CD4-positive, alpha-beta T cell treated with Interleukin-15 for 1 hour (primary cell): Measurements from ENCODE around the gene R3HDM4.

Experiments
- DNase-seq: peaks from one replicate; pipeline ENCODE4 v3.0.0-alpha.2; 2020

Gene R3HDM4

DNA sequence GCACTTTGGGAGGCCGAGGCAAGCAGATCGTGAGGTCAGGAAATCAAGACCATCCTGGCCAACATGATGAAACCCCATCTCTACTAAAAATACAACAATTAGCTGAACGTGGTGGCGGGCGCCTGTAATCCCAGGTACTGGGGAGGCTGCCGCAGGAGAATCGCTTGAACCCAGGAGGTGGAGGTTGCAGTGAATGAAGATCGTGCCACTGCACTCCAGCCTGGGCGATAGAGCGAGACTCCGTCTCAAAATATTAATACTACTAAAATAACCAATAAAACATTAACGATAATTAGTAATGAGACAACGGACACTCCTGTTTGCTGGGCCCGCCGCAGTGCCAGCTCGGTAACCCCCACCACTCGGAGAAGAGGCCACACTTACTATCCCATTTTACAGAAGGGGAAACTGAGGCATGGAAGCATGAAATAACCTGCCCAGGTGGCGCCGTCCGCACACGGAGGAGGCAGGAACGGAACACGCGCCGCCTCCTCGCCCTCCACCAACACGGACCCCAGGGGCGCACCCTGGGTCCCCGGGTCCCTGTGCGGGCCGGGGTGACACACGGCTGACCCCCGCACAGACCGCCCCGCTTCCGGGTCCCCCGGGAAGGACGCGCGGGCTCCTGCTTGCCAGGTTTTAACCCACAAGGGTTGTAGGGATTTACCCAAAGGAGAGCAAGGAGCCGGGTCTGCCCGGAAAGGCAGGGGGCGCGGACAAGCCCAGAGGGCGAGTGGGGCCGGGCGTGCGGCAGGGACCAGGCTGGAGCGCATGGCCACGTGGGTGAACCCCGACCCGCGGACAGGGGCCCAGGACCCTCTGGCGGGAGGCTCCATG is 1.6 kb downstream of the R3HDM4 start:
- no peak for DNase-seq

DNA sequence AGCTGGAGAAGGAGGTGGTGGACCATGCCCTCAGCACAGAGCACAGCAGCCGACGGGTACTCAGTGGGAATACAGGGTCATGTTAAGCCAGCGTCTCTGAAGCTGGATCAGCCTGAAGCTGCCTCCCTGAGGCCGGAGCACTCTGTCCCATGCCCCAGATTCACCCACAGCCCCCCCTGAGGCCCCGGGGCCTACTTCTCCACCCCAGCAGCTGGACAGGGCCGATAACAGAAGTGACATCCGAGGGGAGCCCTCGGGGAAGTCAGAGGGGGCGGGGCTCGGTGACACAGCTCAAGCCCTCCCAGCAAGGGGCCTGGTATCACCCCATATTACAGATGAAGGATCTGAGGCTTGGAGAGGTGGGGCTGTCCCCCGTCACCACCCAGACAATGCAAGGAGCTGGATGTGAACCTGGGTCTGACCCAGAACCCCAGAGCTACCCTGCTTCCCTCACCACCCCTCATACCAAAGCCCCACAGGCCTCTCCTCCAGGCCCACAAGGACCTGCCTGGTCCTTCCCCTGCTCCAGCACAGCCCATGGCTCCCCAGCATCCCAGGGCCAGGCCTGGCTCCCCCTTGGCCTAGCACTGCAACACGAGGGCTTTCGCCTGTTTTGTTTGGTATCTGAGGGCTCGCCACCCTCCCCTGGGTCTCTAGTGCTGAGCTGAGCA is 5.7 kb downstream of the R3HDM4 start:
- peak; percentile 80 for DNase-seq

DNA sequence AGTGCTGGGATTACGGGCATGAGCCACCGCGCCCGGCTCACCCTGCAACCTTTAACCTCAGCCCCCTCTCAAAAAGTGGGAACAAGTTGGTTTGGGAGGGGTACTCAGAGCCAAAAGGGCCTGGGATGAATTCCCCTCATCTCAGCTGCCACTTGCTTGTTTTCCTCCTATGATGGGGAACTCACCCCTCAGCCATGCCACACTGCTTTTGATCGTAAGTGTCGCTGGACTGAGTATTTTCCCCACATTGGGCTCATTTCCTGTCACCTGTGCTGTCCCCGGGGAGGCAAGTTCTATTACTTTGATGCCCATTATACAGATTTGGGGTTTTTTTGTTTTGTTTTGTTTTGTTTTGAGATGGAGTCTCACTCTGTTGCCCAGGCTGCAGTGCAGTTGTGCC is 6.5 kb downstream of the R3HDM4 start:
- DNase-seq = peak; percentile 46

GRCh38 chr19:904545-904944 is 8.5 kb downstream of the R3HDM4 start:
- DNase-seq = no peak

DNA sequence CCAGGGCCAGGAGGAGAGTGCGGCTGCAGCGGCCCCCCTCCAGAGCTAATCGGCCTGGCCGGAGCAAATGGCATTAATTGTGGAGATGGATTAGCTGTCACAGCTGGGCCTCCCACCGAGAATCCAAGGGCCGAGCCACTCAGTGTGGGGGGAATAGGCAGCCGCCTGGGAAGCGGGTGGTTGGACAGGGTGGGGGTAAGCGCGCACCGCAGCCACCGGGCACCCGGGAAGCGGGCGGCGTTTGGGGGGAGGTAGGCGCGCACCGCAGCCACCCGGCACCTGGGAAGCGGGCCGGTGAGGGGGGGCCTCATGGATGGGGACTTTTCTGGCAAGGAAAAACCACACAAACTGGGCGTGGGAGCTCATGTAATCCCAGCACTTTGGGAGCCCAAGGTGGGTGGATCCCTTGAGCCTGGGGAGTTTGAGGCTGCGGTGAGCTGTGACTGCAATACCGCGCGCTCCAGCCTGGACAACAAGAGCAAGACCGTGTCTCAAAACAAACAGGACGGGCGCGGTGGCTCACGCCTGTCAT is 9.7 kb downstream of the R3HDM4 start:
- no peak for DNase-seq

GRCh38 chr19:902446-903226 is 10.4 kb downstream of the R3HDM4 start:
- no peak for DNase-seq

DNA sequence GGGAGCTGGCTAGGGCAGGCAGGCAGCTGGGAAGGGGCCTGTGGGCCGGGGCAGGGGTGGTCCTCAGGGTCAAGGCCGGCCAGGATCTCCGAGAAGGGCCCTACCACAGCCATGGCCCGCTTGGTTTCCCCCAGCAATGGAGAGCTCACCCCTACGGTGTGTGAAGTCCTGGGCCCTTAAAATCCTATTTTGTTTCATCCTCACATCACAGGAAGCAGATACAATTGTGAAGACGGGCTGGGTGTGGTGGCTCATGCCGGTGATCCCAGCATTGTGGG is 11.0 kb downstream of the R3HDM4 start:
- no peak for DNase-seq

DNA sequence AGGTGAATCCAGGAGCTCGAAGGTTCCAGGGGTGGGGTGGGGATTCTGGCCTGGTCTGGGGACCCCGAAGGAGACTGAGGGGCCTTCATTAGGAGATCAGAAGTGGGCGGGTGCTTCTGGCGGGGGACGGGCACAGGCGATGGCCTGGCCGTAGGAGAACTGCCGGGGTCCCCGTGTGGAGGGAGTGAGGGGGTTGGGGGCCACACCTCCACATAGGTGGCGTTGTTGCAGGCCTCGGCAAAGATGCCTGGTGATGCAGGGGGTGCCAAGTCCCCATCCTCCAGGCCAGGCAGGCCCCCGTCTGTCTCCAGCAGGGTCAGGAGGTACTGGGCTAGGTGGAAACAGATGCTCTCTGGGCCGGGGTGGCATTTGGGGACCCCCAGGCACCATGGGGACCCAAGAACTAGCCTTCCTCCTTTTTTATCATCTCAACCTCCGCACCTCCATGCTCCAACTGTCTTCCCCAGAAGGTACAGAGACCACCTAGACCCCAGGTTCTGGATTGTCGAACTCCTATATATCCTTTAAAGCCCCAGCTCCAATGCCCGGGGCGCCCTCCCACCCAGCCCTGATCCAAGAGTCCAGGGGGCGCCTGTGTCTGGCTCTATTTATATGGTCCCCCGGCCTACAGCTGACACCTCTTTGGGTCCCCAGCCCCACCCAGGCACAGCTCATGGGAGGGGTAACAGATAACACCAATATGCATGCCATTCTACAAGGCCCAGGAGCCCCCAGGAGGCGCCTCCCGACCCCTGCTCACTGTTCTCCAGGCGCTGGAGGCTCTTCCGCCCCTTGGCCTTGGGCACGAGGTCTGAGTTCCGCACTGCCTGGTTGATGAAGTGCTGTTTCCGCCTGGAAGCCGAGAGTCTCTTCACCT is 11.6 kb downstream of the R3HDM4 start:
- no peak for DNase-seq

- DNase-seq = peak; percentile 54
Measured at GRCh38 chr19:900302-901111, 12.5 kb downstream of the R3HDM4 start.

- no peak for DNase-seq
Measured at GRCh38 chr19:900043-900301, 13.0 kb downstream of the R3HDM4 start.

DNA sequence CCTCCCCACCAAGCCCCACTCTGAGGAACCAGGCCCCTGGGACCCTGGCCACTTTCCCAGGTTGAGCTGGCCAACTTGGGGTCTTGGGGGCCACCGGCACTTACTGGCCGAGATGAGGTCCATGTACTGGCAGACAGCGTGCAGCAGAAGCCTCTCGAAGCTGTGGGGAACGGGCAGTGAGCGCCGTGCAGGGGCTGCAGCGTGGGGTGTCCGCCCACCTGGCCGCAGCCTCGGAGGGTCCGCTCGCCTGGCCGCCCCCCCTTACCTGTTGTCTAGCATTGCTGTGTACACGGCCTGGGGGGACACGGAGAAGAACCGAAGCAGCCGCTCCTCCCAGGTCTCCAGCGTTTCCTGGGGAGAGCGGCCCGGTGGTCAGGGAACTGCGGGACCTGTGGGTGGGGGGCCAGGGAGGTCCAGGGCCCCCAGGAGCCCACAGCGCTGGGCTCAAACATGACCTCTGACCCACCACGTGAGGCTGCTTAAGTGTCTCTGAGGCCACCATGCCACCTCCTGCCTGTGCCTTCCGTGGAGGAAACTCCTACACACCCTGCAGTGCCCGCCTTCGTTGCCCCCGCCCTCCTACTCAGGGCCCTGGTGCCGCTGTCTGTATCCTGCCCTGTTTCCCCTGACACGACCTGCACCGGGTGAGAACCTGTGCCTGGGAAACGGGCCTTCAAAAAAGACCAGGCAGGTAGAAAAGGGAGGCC is 13.5 kb downstream of the R3HDM4 start:
- no peak for DNase-seq

- peak; percentile 59 for DNase-seq
Measured at GRCh38 chr19:898663-899062, 14.4 kb downstream of the R3HDM4 start.

DNA sequence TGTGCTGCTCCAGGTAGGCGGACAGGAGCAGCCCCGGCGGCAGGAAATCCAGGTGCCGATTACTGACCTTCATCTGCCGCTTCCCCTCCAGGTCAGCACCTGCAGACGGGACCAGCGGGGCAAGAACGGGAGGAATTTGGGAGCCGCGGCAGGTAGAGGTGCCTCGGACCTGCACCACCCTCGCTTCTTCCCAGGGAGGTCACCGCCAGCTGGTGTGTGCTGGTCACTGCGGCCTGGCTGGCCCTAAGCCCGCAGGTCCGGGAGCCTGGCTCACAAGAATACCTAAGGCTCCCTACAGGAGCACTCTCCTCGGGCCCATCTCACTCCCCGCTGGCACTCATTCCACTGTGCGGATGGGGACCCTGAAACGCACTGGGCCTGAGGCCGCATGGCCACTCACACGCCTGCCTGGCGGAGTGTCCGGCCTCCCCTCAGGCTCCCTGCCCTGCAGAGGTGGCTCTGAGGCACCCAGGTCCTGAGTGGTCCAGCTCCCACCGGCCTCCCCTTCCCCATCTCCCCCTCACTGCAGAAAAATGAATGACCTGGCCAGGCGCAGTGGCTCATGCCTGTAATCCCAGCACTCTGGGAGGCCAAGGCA is 15.5 kb downstream of the R3HDM4 start:
- no peak for DNase-seq

- no peak for DNase-seq
Measured at GRCh38 chr19:896999-897398, 16.0 kb downstream of the R3HDM4 start.

DNA sequence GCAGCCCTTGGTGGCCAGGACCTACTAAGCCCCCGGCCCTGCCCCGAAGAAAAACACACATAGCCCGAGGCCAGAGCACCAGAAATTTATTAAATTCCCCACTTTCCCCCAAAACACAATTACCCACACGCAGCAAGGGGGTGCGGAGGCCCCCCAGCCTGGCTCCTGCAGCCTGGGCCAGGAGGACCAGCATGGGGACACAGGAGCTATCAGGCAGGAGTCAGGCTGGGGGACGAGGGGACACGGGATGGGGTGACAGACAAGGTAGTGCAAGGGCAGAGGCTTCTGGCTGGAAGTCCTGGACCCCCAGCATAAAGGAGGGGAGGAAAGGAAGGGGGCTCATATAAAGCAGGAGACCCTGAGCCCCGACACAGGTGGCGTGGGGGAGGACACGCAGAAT is 16.6 kb downstream of the R3HDM4 start:
- no peak for DNase-seq

GRCh38 chr19:892894-893689 is 19.9 kb downstream of the R3HDM4 start, which contains the start of the genes MED16 and RNU6-9:
MED16 (minus strand) TSS chr19:893187; CDS start chr19:891131, 2,056 bp downstream.
RNU6-9 (plus strand) TSS chr19:893484.
- peak; percentile 92 for DNase-seq

- no peak for DNase-seq
Measured at GRCh38 chr19:892243-892893, 20.7 kb downstream of the R3HDM4 start.

DNA sequence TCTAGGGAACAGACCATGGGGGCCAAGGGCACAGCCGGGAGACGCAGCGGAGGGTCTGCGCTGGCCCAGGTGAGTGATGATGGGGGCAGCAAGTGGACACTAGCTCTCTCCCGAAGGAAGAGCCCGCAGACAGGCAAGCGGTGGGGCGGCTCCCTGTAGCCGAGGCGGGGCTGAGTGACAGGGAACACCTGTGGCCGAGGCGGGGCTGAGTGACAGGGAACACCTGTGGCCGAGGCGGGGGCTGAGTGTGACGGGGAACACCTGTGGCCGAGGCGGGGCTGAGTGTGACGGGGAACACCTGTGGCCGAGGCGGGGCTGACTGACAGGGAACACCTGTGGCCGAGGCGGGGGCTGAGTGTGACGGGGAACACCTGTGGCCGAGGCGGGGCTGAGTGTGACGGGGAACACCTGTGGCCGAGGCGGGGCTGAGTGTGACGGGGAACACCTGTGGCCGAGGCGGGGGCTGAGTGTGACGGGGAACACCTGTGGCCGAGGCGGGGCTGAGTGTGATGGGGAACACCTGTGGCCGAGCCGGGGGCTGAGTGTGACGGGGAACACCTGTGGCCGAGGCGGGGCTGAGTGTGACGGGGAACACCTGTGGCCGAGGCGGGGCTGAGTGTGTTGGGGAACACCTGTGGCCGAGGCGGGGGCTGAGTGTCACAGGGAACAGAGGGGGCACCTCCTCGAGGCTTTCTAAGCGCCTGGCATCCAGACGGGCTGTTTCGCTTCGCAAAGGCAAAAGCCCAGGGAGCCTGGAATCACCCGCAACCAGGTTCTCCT is 21.4 kb downstream of the R3HDM4 start:
- DNase-seq = peak; percentile 35

- no peak for DNase-seq
Measured at GRCh38 chr19:890831-891230, 22.2 kb downstream of the R3HDM4 start.
